Fibroblast of the aortic adventitia (primary cell): ENCODE data around the gene CFAP65. TPM values are rescaled to one million over a fixed set of nuclear protein-coding genes. Genes with fewer than 3 reads are reported as not detected.

Experiments
- DNase-seq: peaks from one replicate; pipeline ENCODE4 v3.0.0-alpha.2; 2010; ENCODE audit warnings: low read depth
- H3K4me3 ChIP-seq: 2 replicates; pipeline ENCODE4 v1.5.1; 2011; ENCODE audit warnings: low read depth, mild to moderate bottlenecking, control low read depth, low read length, moderate library complexity
- CTCF ChIP-seq: IDR thresholded peaks from 2 replicates; pipeline ENCODE4 v1.5.1; 2011; ENCODE audit warnings: mild to moderate bottlenecking, low read length, control low read depth, inconsistent platforms; ENCODE audit not compliant: insufficient read depth
- total RNA-seq: library from RNA; depleted of rRNA; stranded (reverse); fragments of >200 nt; gene quantifications from 2 replicates; pipeline ENCODE4 v1.2.3, GENCODE V29; 2012; ENCODE audit warnings: low replicate concordance

Gene CFAP65
- total RNA-seq, 1 donor = not detected

DNA sequence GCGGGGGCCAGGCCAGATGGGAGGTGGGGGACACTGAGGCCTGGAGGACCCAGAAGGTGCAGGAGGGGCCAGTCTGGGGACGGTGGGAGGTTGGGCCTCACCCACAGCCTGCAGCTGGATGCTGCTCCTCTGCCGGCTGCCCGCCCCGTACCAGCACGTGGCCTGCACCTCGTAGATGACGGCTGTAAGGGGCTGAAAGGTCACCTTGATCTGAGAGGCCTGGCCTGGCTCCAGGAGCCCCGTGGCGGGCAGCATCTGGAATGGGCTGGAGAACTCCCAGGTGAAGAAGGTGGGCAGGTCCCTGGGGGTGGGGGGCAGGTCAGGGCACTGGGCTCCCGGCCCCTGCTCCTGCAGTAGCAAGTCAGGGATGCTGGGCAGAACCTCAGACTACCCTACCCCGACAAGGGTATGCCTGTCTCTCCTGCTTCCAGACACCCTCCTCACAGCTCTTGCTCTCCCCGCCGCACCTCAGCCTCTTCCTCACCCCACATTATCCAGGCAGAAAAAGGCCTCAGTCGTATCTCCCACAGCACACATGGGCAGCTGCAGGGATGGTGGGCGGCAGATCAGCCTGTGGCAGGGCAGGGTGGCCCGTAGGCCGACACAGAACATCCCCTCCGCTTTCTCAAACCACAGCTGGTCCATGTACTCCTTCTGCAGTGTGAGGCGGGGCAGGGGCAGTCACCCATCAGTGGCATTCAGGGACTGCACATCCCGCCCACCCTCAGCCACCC is 10.1 kb downstream of the CFAP65 start:
- no peak overlapping the region for H3K4me3 ChIP-seq
- TF ChIP-seq CTCF = no peak
- DNase-seq = no peak

DNA sequence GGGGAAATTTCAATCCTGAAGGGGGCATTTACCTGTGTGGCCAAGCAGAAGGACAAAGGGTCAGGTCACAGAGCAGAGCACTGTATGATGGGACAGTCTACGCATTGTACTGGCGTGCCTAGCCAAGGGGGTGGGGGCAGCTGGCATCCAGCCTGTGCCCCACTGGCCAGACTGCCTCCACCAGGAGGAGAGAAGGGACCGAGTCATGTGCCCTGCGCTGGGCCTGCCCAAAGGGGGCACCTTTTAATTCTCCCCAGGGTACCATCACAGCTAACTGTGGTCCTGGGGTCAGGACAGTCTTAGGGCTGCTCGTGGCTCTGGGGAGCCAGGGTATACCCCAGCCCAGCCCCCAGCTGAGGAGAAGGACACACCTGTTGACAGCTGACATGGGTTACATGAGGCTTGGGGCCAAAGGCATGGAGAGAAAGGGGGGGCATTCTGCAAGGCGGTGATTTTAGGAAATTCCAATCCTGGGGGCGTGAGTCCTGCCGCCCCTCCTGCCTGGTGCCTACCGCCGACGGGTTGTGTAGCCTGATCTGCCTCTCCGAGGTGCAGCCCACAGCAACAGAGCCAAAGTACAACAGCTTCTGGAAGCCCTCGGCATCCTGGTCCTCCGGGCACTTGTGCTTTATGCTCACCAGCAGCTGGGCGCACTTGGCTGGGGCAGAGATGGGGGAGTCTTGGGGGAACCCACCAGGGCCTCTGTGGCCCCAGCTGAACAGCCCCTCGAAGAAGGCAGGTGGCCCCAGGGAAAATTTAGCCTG is 11.0 kb downstream of the CFAP65 start:
- TF ChIP-seq CTCF = no peak
- no peak for DNase-seq
- no peak overlapping the region for H3K4me3 ChIP-seq

DNA sequence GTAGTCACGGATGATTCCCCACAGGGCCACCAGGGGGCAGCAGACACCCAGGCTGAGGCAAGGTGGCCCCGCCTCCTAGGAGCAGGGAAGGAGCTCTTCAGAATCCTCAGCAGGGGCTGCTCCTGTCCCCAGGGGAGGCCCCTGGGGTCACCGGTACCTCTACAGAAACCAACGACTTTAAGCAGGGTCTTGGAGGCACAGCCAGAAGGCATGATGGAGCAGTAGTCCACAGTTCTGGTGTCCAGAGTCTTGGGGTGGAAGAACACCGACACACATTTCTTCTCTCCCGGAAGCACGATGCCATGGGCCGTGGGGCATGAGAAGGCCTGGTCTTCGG is 11.5 kb downstream of the CFAP65 start:
- TF ChIP-seq CTCF = peak; percentile 92
- peak; percentile 74 for DNase-seq
- H3K4me3 ChIP-seq = no peak overlapping the region

DNA sequence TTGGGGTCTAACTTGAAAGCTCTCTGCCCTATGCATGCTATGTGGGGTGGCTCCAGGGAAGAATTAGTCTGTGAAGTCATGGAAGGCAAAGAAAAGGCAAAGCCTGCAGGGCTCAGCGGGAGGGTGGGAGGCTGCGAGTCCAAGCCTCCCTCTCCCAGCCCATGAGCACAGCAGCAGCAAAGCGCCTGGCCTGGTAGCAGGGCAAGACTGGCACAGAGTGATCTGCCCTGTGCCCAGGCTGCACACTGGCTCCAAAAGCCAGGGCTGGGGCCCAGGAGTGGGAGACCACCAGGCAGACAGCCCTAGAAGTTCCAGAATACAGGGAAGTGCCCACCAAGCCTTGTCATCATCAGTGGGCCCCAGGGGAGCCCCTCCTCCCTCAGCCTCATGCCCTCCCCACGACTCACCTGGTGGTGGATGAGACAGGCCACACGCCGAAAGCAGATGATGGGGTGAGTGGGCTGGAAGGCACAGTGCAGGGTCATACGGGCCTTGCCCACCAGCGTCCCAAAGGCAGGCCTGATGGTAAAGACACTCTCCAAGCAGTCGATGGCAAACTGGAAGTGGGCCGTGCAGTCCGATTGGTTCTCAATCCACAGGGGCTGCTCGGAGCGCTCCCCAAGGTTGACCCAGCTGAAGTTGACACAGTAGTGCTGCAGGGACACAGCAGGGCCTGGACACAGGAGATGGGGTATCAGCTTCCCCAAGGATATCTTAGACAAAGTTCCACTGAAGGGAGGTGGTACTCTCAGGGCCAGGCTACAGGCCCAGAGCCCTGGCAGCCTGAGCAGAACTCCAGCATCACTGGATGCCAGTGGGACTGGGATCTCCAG is 12.1 kb downstream of the CFAP65 start:
- TF ChIP-seq CTCF = no peak
- no peak for DNase-seq
- no peak overlapping the region for H3K4me3 ChIP-seq

GRCh38 chr2:219028141-219028540 is 13.2 kb downstream of the CFAP65 start:
- no peak for DNase-seq
- TF ChIP-seq CTCF = no peak
- H3K4me3 ChIP-seq = no peak overlapping the region

- no peak for DNase-seq
- TF ChIP-seq CTCF = no peak
- H3K4me3 ChIP-seq = no peak overlapping the region
Measured at GRCh38 chr2:219027511-219028055, 13.7 kb downstream of the CFAP65 start.
